ENCODE data around the gene PRKN. TPM values are rescaled to one million over a fixed set of nuclear protein-coding genes. Genes with fewer than 3 reads are reported as not detected.

The PRKN gene
- total and polyA plus RNA-seq, 2 donors (not counting 3 experiments of a cell fraction or from before 2014, with no cell fraction given): 0.06 TPM; not detected in 1

- Histone ChIP-seq H2AFZ (ENCODE audit: low read depth, low read length) (no peak overlapping the region), H3K4me1 (ENCODE audit: control insufficient read depth, extremely low read depth, insufficient read depth, low read length) (no peaks in the 10 kb centered on the region), H3K27ac (ENCODE audit: insufficient read depth, low read depth, low read length) (no peak overlapping the region), H3K4me2 (ENCODE audit: insufficient read depth, low read length) (no peak overlapping the region), H3K9ac (replicated peaks; ENCODE audit: extremely low read depth, insufficient read depth, low read length) (no peak overlapping the region), H3K79me2 (ENCODE audit: control insufficient read depth, insufficient read depth, low read length) (no peaks in the 10 kb centered on the region), H4K20me1 (replicated peaks; ENCODE audit: control insufficient read depth, extremely low read depth, insufficient read depth, low read length) (no peaks in the 10 kb centered on the region), H3K9me1 (replicated peaks; ENCODE audit: control insufficient read depth, extremely low read depth, insufficient read depth, low read length) (no peaks in the 10 kb centered on the region), H3K9me3 (replicated peaks; ENCODE audit: control insufficient read depth, insufficient read depth, low read length) (no peaks in the 10 kb centered on the region), H3K36me3 (ENCODE audit: control insufficient read depth in 2 of 2, extremely low read depth in 1 of 2, insufficient read depth in 2 of 2, low read length in 2 of 2) (no peaks in the 10 kb centered on the region), H3K27me3 (ENCODE audit: control insufficient read depth in 2 of 2, insufficient read depth in 2 of 2, low read length in 2 of 2) (no peaks in the 10 kb centered on the region), H3K4me3 (replicated peaks in 1 of 3; ENCODE audit: insufficient read depth in 1 of 3, low read depth in 1 of 3, low read length in 3 of 3) (no peak overlapping the region)
- dilution Hi-C loops (cut with MboI; ENCODE audit: extremely low pct_ligation_motif_present, low sequenced_read_pairs): no loop called here
- BruUV-seq (replicated peaks): no TSS peak
- ChIA-PET CTCF (no interaction called here), POLR2A (no interaction called here)
- no peak for DNase-seq (ENCODE audit: low read depth, low spot score)
- intact Hi-C loops (cut with micrococcal nuclease): no loop called here
- TF ChIP-seq POLR2AphosphoS5 (IDR thresholded peaks at IDR 0.05; ENCODE audit: insufficient read depth, low read depth, low read length) (no peak), JUN (IDR thresholded peaks at IDR 0.05; ENCODE audit: borderline replicate concordance, insufficient read depth, insufficient read length, low read depth) (no peak), GATA2 (IDR thresholded peaks at IDR 0.05; ENCODE audit: insufficient read depth, insufficient read length, low read depth, low read length) (no peak), MYC (IDR thresholded peaks at IDR 0.05; ENCODE audit: low read depth, low read length) (no peak), CTCF (IDR thresholded peaks at IDR 0.05; ENCODE audit: extremely low read depth in 1 of 2, insufficient read depth in 1 of 2, low read depth in 1 of 2, low read length in 2 of 2) (no peak), POLR2A (IDR thresholded peaks at IDR 0.05; ENCODE audit: low read depth, low read length) (no peak), EZH2 (IDR thresholded peaks at IDR 0.05; ENCODE audit: borderline replicate concordance, low read depth, low read length, severe bottlenecking) (no peak), FOS (IDR thresholded peaks at IDR 0.05; ENCODE audit: borderline replicate concordance, insufficient read depth, low read length) (no peak)
- TF ChIP-seq, protein P1, sequence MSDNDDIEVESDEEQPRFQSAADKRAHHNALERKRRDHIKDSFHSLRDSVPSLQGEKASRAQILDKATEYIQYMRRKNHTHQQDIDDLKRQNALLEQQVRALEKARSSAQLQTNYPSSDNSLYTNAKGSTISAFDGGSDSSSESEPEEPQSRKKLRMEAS (IDR thresholded peaks at IDR 0.05; ENCODE audit: insufficient read depth, insufficient read length): no peak
- FAIRE-seq: no peak
Measured at GRCh38 chr6:161676586-161676985, 1051.0 kb downstream of the PRKN start.

All from endothelial cell of umbilical vein (primary cell).